HEK293 (cell line): ENCODE results near the gene WSB2.
A peak's percentile ranks its signal among the peaks of the same experiment; 100 is the strongest.

Source experiments
- BCL11A ChIP-seq: fragments of 450-650 bp; formaldehyde crosslinking; IDR thresholded peaks from 2 replicates; pipeline ENCODE4 v1.5.1; 2016; ENCODE audit warnings: low read depth, missing biosample characterization, missing genetic modification characterization
- HOXD13 ChIP-seq: sonication (generic); formaldehyde crosslinking; IDR thresholded peaks from 2 replicates; pipeline ENCODE4 v1.8.0; 2022; ENCODE audit warnings: missing genetic modification reagents, borderline replicate concordance
- KLF16 ChIP-seq: fragments of 450-650 bp; formaldehyde crosslinking; IDR thresholded peaks from 2 replicates; pipeline ENCODE4 v1.5.1; 2017; ENCODE audit warnings: missing biosample characterization, missing genetic modification characterization
- KLF9 ChIP-seq: fragments of 450-650 bp; formaldehyde crosslinking; IDR thresholded peaks from 2 replicates; pipeline ENCODE4 v1.5.1; 2016; ENCODE audit warnings: missing biosample characterization, missing genetic modification characterization, low read depth
- REPIN1 ChIP-seq: fragments of 450-650 bp; formaldehyde crosslinking; IDR thresholded peaks from 2 replicates; pipeline ENCODE4 v1.5.1; 2017; ENCODE audit warnings: missing biosample characterization, missing genetic modification characterization, low read depth
- YY1 ChIP-seq: fragments of 450-650 bp; formaldehyde crosslinking; IDR thresholded peaks from 2 replicates; pipeline ENCODE4 v1.5.1; 2018; ENCODE audit warnings: missing biosample characterization, missing genetic modification characterization
- ZBTB48 ChIP-seq: fragments of 450-650 bp; formaldehyde crosslinking; IDR thresholded peaks from 2 replicates; pipeline ENCODE4 v1.5.1; 2016; ENCODE audit warnings: missing biosample characterization, missing genetic modification characterization
- ZFP69B ChIP-seq: fragments of 450-650 bp; formaldehyde crosslinking; IDR thresholded peaks from 2 replicates; pipeline ENCODE4 v1.5.1; 2016; ENCODE audit warnings: missing biosample characterization, missing genetic modification characterization
- ZNF112 ChIP-seq: fragments of 450-650 bp; formaldehyde crosslinking; IDR thresholded peaks from 2 replicates; pipeline ENCODE4 v1.5.0; 2017; ENCODE audit warnings: missing biosample characterization, missing genetic modification characterization
- ZNF114 ChIP-seq: fragments of 450-650 bp; formaldehyde crosslinking; IDR thresholded peaks from 2 replicates; pipeline ENCODE4 v1.5.0; 2017; ENCODE audit warnings: missing biosample characterization, missing genetic modification characterization
- ZNF211 ChIP-seq: fragments of 450-650 bp; formaldehyde crosslinking; IDR thresholded peaks from 2 replicates; pipeline ENCODE4 v1.5.1; 2016; ENCODE audit warnings: low read depth, missing biosample characterization, missing genetic modification characterization
- ZNF23 ChIP-seq: fragments of 450-650 bp; formaldehyde crosslinking; IDR thresholded peaks from 2 replicates; pipeline ENCODE4 v1.5.1; 2016; ENCODE audit warnings: missing biosample characterization, missing genetic modification characterization, borderline replicate concordance
- ZNF274 ChIP-seq, 2 experiments: fragments of 200-500 bp in 1 of 2; fragments of 450-650 bp in 1 of 2; sonication (Bioruptor generic) in 1 of 2; formaldehyde crosslinking in 1 of 2; IDR thresholded peaks; 2 replicates each; pipeline versions ENCODE4 v1.5.1 to v1.6.1; 2014 to 2016; ENCODE audit warnings: borderline replicate concordance in 1 of 2, inconsistent platforms in 1 of 2, low read length in 1 of 2, missing biosample characterization in 1 of 2, missing genetic modification characterization in 1 of 2
- ZNF354C ChIP-seq: fragments of 450-650 bp; formaldehyde crosslinking; IDR thresholded peaks from 2 replicates; pipeline ENCODE4 v1.5.1; 2016; ENCODE audit warnings: missing biosample characterization, missing genetic modification characterization, low read depth, borderline replicate concordance
- ZNF394 ChIP-seq: fragments of 450-650 bp; formaldehyde crosslinking; IDR thresholded peaks from 2 replicates; pipeline ENCODE4 v1.5.1; 2016; ENCODE audit warnings: missing biosample characterization, missing genetic modification characterization, mild to moderate bottlenecking, moderate library complexity, borderline replicate concordance
- ZNF529 ChIP-seq: fragments of 450-650 bp; formaldehyde crosslinking; IDR thresholded peaks from 2 replicates; pipeline ENCODE4 v1.5.1; 2017; ENCODE audit warnings: missing genetic modification characterization, missing biosample characterization; ENCODE audit not compliant: insufficient replicate concordance
- ZNF571 ChIP-seq: fragments of 450-650 bp; formaldehyde crosslinking; IDR thresholded peaks from 2 replicates; pipeline ENCODE4 v1.5.0; 2017; ENCODE audit warnings: missing biosample characterization, missing genetic modification characterization
- ZNF629 ChIP-seq: fragments of 450-650 bp; formaldehyde crosslinking; IDR thresholded peaks from 2 replicates; pipeline ENCODE4 v1.5.1; 2017; ENCODE audit warnings: missing biosample characterization, missing genetic modification characterization
- ZNF654 ChIP-seq: fragments of 450-650 bp; formaldehyde crosslinking; IDR thresholded peaks from 2 replicates; pipeline ENCODE4 v1.5.1; 2016; ENCODE audit warnings: low read depth, missing biosample characterization, missing genetic modification characterization
- ZNF777 ChIP-seq: fragments of 450-650 bp; formaldehyde crosslinking; IDR thresholded peaks from 2 replicates; pipeline ENCODE4 v1.5.1; 2017; ENCODE audit warnings: missing biosample characterization, missing genetic modification characterization, borderline replicate concordance
- ZNF791 ChIP-seq: fragments of 450-650 bp; formaldehyde crosslinking; IDR thresholded peaks from 2 replicates; pipeline ENCODE4 v1.5.1; 2016; ENCODE audit warnings: missing biosample characterization, missing genetic modification characterization
- TF ChIP-seq, protein P1 (sequence below): fragments of 450-650 bp; formaldehyde crosslinking; IDR thresholded peaks from 2 replicates; pipeline ENCODE4 v1.5.1; 2016; ENCODE audit warnings: missing biosample characterization, missing genetic modification characterization
- TF ChIP-seq, protein P2 (sequence below): fragments of 450-650 bp; formaldehyde crosslinking; IDR thresholded peaks from 2 replicates; pipeline ENCODE4 v1.5.1; 2017; ENCODE audit warnings: missing biosample characterization, missing genetic modification characterization
- TF ChIP-seq, protein P3 (sequence below): IDR thresholded peaks from 2 replicates; pipeline ENCODE4 v1.6.1; 2011; ENCODE audit warnings: mild to moderate bottlenecking, low read depth, low read length, borderline replicate concordance
- TF ChIP-seq, protein P4 (sequence below): fragments of 450-650 bp; formaldehyde crosslinking; IDR thresholded peaks from 2 replicates; pipeline ENCODE4 v1.5.1; 2016; ENCODE audit warnings: missing biosample characterization, missing genetic modification characterization
- TF ChIP-seq, protein P5 (sequence below): fragments of 450-650 bp; formaldehyde crosslinking; IDR thresholded peaks from 2 replicates; pipeline ENCODE4 v1.5.1; 2016; ENCODE audit warnings: missing biosample characterization, missing genetic modification characterization
- TF ChIP-seq, protein P6 (sequence below): fragments of 450-650 bp; formaldehyde crosslinking; IDR thresholded peaks from 2 replicates; pipeline ENCODE4 v1.5.1; 2016; ENCODE audit warnings: missing biosample characterization, missing genetic modification characterization

WSB2 gene

DNA sequence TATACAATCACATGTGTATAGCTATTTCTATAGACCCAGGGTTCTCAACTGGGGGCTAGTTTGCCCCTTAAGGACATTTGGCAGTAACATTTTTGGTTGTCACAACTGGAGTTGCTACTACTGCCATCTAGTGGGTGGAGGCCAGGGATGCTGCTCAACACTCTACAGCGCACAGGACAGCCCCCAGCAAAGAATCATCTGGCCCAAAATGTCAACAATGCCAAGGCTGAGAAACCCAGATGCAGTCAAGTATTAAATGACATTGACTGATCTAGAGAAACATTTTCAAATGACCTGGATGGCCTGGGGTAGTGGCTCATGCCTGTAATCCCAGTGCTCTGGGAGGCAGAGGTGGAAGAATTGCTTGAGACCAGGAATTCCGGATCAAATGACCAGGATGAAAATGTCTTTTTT is 5.8 kb downstream of the WSB2 start (continued):
- TF ChIP-seq BCL11A (tag by site-specific recombination) (no peak), KLF16 (tag by site-specific recombination) (no peak), ZNF654 (tag by site-specific recombination) (peak; percentile 52), HOXD13 (CRISPR knock-in tag) (no peak), YY1 (tag by site-specific recombination) (no peak), ZNF23 (tag by site-specific recombination) (no peak), ZBTB48 (peak; percentile 46; the same call in 1 of the 2 replicates), ZNF274 (IDR thresholded peaks at IDR 0.05; ENCODE audit: low read length) (no peak), ZNF274 (tag by site-specific recombination; IDR thresholded peaks at IDR 0.05; ENCODE audit: borderline replicate concordance) (no peak), ZFP69B (tag by site-specific recombination) (no peak), ZNF354C (no peak), ZNF112 (tag by site-specific recombination) (no peak), ZNF571 (no peak), ZNF211 (tag by site-specific recombination) (no peak), ZNF529 (tag by site-specific recombination) (no peak), ZNF394 (tag by site-specific recombination) (no peak), ZNF114 (no peak), KLF9 (tag by site-specific recombination) (no peak), ZNF777 (tag by site-specific recombination) (no peak), REPIN1 (no peak), ZNF629 (tag by site-specific recombination) (no peak), ZNF791 (tag by site-specific recombination) (no peak)
- TF ChIP-seq, protein P1, sequence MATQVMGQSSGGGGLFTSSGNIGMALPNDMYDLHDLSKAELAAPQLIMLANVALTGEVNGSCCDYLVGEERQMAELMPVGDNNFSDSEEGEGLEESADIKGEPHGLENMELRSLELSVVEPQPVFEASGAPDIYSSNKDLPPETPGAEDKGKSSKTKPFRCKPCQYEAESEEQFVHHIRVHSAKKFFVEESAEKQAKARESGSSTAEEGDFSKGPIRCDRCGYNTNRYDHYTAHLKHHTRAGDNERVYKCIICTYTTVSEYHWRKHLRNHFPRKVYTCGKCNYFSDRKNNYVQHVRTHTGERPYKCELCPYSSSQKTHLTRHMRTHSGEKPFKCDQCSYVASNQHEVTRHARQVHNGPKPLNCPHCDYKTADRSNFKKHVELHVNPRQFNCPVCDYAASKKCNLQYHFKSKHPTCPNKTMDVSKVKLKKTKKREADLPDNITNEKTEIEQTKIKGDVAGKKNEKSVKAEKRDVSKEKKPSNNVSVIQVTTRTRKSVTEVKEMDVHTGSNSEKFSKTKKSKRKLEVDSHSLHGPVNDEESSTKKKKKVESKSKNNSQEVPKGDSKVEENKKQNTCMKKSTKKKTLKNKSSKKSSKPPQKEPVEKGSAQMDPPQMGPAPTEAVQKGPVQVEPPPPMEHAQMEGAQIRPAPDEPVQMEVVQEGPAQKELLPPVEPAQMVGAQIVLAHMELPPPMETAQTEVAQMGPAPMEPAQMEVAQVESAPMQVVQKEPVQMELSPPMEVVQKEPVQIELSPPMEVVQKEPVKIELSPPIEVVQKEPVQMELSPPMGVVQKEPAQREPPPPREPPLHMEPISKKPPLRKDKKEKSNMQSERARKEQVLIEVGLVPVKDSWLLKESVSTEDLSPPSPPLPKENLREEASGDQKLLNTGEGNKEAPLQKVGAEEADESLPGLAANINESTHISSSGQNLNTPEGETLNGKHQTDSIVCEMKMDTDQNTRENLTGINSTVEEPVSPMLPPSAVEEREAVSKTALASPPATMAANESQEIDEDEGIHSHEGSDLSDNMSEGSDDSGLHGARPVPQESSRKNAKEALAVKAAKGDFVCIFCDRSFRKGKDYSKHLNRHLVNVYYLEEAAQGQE (tag by site-specific recombination): no peak
- TF ChIP-seq, protein P2, sequence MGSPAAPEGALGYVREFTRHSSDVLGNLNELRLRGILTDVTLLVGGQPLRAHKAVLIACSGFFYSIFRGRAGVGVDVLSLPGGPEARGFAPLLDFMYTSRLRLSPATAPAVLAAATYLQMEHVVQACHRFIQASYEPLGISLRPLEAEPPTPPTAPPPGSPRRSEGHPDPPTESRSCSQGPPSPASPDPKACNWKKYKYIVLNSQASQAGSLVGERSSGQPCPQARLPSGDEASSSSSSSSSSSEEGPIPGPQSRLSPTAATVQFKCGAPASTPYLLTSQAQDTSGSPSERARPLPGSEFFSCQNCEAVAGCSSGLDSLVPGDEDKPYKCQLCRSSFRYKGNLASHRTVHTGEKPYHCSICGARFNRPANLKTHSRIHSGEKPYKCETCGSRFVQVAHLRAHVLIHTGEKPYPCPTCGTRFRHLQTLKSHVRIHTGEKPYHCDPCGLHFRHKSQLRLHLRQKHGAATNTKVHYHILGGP (tag by site-specific recombination): no peak
- TF ChIP-seq, protein P3, sequence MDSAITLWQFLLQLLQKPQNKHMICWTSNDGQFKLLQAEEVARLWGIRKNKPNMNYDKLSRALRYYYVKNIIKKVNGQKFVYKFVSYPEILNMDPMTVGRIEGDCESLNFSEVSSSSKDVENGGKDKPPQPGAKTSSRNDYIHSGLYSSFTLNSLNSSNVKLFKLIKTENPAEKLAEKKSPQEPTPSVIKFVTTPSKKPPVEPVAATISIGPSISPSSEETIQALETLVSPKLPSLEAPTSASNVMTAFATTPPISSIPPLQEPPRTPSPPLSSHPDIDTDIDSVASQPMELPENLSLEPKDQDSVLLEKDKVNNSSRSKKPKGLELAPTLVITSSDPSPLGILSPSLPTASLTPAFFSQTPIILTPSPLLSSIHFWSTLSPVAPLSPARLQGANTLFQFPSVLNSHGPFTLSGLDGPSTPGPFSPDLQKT: no peak
- TF ChIP-seq, protein P4, sequence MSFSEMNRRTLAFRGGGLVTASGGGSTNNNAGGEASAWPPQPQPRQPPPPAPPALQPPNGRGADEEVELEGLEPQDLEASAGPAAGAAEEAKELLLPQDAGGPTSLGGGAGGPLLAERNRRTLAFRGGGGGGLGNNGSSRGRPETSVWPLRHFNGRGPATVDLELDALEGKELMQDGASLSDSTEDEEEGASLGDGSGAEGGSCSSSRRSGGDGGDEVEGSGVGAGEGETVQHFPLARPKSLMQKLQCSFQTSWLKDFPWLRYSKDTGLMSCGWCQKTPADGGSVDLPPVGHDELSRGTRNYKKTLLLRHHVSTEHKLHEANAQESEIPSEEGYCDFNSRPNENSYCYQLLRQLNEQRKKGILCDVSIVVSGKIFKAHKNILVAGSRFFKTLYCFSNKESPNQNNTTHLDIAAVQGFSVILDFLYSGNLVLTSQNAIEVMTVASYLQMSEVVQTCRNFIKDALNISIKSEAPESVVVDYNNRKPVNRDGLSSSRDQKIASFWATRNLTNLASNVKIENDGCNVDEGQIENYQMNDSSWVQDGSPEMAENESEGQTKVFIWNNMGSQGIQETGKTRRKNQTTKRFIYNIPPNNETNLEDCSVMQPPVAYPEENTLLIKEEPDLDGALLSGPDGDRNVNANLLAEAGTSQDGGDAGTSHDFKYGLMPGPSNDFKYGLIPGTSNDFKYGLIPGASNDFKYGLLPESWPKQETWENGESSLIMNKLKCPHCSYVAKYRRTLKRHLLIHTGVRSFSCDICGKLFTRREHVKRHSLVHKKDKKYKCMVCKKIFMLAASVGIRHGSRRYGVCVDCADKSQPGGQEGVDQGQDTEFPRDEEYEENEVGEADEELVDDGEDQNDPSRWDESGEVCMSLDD (tag by site-specific recombination): no peak
- TF ChIP-seq, protein P5, sequence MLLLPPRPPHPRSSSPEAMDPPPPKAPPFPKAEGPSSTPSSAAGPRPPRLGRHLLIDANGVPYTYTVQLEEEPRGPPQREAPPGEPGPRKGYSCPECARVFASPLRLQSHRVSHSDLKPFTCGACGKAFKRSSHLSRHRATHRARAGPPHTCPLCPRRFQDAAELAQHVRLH (tag by site-specific recombination): no peak
- TF ChIP-seq, protein P6, sequence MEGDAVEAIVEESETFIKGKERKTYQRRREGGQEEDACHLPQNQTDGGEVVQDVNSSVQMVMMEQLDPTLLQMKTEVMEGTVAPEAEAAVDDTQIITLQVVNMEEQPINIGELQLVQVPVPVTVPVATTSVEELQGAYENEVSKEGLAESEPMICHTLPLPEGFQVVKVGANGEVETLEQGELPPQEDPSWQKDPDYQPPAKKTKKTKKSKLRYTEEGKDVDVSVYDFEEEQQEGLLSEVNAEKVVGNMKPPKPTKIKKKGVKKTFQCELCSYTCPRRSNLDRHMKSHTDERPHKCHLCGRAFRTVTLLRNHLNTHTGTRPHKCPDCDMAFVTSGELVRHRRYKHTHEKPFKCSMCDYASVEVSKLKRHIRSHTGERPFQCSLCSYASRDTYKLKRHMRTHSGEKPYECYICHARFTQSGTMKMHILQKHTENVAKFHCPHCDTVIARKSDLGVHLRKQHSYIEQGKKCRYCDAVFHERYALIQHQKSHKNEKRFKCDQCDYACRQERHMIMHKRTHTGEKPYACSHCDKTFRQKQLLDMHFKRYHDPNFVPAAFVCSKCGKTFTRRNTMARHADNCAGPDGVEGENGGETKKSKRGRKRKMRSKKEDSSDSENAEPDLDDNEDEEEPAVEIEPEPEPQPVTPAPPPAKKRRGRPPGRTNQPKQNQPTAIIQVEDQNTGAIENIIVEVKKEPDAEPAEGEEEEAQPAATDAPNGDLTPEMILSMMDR (tag by site-specific recombination): peak; percentile 48
- TF ChIP-seq, all 188 proteins: peak for 9
